Endometrium (tissue), 2 donors: ENCODE data around the gene ANKUB1.
A peak's percentile ranks its signal among the peaks of the same experiment; 100 is the strongest.

ENCODE experiments used
- FAIRE-seq: peaks from 2 replicates; lab custom pipeline; 2012; peaks lifted over from hg19 to GRCh38; lab: Jason Lieb, UNC
- donor health status: control.
- donor health status: control.

ANKUB1 gene

GRCh38 chr3:149808209-149808829, 16.0 kb upstream of the ANKUB1 start:
- peak; percentile 4 for FAIRE-seq

- FAIRE-seq = no peak
These were observed 13.9 kb upstream of the ANKUB1 start for GRCh38 chr3:149806171-149806778.

DNA sequence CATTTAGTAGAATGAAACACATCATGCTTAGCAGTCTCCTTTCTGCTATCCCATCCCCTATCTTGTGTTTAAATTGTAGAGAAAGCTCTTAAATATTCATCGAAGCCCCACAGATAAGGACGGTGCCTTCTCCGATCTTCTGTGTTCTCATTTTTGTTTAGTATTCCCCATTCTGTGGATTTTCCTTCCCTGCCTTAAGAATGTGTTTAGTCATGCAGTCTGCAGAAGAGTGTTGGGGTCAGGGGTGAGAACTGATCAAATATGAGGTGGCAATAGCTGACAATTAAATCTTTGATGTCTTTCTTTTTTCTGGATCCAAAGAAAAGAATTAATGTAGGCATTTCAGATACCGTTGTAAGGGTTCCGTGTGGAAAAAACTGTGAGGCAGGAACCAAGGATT, 9.3 kb upstream of the ANKUB1 start:
- FAIRE-seq = no peak

- no peak for FAIRE-seq
These were observed 8.8 kb upstream of the ANKUB1 start for GRCh38 chr3:149801195-149801594.

DNA sequence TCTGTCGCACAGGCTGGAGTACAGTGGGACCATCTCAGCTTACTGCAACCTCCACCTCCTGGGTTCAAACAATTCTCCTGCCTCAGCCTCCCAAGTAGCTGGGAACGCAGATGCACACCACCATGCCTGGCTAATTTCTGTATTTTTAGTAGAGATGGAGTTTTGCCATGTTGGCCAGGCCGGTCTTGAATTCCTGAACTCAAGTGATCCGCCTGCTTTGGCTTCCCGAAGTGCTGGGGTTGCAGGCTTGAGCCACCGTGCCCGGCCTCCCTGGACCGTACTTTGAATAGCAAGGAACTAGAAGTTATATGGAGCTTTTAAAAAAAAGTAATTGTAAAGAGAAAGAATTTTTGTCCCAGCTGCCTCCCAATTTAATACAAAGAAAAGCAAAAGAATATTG, 8.3 kb upstream of the ANKUB1 start:
- no peak for FAIRE-seq

GRCh38 chr3:149796026-149796425, 3.7 kb upstream of the ANKUB1 start:
- FAIRE-seq = no peak

DNA sequence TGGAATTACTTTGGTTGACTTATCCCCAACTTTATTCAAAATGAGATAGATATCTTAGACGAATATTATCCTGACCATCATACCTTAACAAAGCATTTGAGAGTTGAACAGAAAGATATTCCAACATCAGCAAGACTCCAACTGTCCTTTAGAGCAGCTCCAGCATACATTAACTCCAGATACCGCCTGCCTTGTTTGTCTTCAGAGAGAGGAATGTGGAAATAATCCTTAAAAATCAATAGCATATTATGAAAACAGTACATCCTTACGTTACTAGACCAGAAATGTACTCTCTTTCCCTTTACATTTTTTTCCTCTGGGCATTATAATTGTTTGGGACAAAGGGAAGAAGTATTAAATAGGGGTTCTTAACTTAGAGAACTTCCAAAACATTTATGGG, 1.7 kb downstream of the ANKUB1 start:
- FAIRE-seq = no peak

DNA sequence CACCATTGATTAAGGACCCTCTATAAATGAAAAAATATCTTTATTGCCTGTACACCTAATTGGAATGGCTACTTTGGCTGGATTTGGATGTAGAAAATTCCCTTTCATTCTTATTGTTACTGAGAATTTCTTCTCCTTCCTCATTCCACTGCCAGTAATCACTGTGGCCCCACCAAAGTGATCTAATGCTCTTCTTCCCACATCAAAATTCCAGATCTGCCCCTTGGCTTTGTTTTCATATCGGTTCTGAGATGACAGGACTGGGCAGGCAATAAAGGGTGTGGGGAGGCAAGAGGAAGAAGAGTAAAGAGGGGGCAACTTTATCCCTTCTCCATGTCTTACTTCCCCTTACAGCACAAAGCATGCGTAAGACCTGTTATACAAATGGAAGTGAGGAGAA, 2.1 kb downstream of the ANKUB1 start:
- no peak for FAIRE-seq

GRCh38 chr3:149784064-149784704, 8.2 kb downstream of the ANKUB1 start:
- no peak for FAIRE-seq

GRCh38 chr3:149783576-149783975, 8.8 kb downstream of the ANKUB1 start:
- FAIRE-seq = no peak

- FAIRE-seq = no peak
These were observed 10.6 kb downstream of the ANKUB1 start for GRCh38 chr3:149781741-149782140.

GRCh38 chr3:149781211-149781610, 11.1 kb downstream of the ANKUB1 start:
- FAIRE-seq = no peak

DNA sequence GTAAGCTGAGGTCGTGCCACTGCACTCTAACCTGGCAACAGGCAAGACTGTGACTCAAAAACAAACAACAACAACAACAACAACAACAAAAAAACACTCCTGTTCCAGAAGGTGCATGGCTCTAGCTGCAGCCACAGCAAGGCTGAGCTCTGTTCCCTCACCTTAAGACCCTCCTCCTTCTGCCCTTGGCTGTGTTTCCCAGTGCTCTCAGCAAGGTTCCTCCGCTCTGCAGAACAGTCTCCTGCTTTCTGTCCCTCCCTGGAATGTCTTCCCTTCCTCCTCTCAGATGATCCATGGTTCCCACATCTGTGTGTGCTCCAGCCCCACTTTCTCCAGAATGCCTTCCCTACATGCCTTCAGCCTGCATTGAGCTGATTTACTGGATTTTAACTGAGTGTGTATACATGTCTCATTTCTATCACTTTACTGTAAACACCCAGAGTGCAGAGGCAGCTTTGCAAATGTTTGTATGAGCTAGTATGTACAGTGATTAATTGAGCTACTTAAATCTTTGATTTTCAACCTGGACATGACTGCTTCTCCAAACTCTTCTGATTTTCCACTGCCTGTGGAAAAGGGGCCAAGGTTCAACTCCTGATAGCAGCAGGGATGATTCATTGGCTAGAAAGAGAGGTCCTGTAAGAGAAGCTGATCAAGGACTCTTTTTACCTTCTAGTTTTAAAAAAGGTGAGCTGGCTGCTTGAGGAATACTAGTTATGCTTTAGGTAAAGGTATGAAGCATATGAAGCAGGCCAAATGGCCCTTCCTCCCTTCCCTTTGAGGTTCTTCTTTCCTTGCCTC, 14.7 kb downstream of the ANKUB1 start:
- no peak for FAIRE-seq

DNA sequence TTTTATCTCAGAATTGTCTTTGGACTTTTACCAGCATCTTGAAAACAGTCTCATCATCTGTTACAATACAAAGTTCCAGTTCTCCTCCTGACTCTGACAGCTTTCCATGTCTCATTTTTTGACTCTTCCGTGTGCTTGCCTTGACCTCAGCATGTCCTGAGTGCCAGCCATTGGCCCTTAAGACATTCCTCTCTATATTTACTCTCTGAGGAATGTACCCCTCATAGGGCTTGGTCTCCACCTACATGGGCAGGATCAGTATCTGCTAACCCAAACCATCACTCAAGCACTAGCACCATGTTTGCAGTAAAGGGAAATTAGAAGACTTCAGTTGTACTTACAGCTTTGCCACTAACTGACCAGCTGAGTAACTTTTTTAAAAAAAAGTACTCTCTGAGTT, 16.2 kb downstream of the ANKUB1 start:
- FAIRE-seq = no peak

DNA sequence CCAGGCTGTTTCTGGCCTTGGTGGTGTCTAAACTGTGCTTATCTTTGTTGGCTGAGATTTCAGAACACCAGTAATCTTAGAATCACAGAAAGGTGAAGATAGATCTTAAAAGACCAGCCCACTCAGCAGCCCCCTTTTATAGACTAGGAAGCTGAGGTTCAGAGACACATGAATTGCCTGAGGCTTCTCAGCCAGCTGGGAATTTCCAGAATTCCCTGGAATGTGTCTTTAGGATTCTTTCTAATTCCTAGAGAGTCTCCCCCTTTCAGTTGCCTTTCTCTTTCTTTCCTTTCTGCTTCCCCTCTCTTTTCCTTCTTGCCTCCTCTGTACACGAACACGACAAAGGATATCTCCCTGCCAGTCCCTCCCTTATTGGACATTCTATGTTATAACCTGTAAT, 19.5 kb downstream of the ANKUB1 start:
- no peak for FAIRE-seq

DNA sequence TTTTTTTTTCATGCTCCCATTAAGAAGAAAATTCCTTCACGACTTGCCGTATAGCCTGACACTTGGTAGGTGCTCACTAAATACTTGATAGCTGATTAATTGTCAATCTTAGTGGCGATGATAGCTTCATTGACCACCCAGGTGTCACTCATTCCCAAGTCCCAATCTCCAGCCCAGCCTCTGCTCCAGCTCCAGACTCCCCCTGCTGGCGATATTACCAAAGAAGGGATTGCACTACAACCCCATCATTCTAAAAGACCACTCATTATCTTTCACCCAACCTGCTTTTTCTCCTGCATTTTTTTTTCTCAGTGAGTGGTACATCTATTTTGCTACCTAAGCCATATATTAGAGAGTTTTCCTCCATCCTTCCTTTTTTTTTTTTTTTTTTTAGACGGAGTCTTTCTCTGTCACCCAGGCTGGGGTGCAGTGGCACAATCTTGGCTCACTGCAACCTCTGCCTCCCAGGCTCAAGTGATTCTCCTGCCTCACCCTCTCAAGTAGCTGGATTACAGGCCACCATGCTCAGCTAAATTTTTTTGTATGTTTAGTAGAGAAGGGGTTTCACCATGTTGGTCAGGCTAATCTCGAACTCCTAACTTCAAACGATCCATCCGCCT, 20.6 kb downstream of the ANKUB1 start:
- no peak for FAIRE-seq

GRCh38 chr3:149770246-149770645, 22.1 kb downstream of the ANKUB1 start:
- FAIRE-seq = no peak

- no peak for FAIRE-seq
These were observed 23.6 kb downstream of the ANKUB1 start for GRCh38 chr3:149768704-149769103.

DNA sequence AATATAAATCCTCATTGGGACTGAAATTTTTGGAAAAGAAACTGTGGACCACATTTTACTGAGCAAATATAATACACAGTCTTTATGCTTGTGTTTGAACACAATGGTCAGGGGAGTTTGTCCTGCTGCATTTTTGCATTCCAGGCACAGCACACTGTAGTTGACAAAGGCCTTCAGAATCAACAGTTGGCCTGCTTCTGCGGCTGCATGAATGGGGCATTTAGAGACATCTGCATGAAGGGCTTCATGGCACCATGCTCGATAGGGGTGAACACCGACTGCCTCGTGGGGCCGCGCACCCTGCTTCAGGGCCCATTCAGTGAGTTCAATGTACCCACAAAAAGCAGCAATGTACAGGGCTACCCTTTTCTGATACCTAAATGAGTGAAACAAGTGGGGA, 24.6 kb downstream of the ANKUB1 start:
- no peak for FAIRE-seq

- FAIRE-seq = peak; percentile 80
These were observed 26.5 kb downstream of the ANKUB1 start for GRCh38 chr3:149765762-149766334.

DNA sequence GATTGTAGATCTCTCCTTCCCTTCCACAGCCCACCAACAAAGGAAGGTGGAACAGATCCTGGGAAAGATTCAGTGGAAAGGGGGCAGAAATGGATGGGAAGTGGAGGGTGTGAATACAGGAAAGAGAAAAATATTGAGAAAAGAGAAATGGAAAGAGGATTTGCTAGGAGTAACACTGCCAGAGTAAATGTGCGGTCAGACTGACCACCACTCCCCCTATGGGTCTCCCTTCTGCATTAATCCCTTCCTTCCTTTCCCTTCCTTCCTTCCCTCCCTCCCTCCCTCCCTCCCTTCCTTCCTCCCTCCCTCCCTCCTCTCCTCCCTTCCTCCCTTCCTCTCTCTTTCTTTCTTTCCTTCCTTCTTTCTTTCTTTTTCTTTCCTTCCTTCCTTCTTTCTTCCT, 28.1 kb downstream of the ANKUB1 start:
- no peak for FAIRE-seq

GRCh38 chr3:149763565-149764195, 28.7 kb downstream of the ANKUB1 start:
- no peak for FAIRE-seq
